ENCODE results near the gene IMP4.
A peak's percentile ranks its signal among the peaks of the same experiment; 100 is the strongest.

Gene IMP4

DNA sequence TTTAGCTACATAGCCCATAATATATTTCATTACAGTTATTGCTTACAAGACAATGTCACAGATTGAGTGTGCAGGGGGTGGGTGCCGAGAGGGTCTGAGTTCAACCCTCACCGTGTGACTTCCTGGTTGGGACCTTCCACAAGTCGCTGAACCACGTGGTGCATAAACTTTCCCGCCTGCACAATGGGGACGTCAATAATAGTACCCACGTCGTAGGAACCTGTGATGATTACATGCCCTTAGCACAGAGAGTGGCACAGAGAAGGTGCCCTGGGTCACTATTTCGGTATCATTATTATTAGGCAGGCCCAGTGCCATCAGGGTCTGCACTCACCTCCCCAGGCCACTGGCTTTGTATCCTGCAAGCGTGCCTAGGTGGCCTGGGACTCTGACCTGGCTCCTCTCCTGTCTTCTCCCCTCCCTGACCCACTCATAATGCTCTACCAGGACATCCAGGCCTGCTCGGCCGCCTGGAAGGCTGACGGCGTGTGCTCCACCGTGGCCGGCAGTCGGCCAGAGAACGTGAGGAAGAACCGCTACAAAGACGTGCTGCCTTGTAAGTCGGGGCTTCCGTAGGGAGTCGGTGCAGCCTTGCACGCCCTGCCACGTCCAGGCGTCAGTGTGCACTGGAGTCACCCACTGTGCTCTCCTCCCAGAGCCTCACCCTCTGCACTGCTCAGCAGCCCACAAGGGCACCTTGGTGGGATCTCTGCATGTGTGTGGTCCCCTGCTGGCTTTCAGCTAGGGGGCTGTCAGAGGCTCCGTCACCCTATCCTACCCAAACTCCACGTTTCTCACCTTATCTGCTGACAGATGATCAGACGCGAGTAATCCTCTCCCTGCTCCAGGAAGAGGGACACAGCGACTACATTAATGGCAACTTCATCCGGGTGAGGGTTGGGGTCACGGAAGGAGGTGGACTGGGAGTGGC is 16.0 kb downstream of the IMP4 start:
- no peak for DNase-seq

DNA sequence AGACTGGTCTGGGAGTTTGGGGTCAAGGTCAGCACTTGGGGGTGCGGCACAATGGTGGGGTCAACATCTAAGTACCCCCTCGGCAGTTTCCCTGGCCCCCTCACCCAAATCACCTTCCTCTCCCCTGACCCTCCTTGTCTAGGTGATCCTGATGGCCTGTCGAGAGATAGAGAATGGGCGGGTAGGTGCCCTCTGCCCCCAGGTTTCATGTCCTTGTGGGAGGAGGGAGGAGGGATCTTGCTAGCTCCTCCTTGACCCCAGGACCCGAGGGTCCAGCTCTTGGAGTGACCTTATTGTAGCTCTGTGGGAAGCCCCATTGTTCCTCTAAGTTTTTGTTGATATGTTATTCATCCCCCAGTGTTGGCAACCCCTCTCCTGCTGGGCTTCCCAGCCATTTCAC is 16.8 kb downstream of the IMP4 start:
- DNase-seq = no peak

DNA sequence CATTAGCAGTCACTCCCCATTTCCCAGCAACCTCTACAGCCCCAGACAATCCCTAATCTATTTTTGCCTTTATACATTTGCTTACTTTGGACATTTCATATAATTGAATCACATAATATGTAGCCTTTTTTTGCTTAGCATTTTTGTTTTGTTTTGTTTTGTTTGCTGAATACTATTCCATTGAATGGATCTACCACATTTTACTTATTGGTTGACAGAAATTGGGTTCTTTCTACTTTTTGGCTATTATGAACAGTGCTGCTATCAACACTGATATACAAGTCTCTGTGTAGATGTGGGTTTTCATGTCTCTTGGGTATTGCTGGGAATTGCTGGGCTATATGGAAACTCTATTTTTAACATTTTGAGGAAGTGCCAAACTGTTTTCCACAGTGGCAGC is 20.8 kb downstream of the IMP4 start:
- no peak for DNase-seq

DNA sequence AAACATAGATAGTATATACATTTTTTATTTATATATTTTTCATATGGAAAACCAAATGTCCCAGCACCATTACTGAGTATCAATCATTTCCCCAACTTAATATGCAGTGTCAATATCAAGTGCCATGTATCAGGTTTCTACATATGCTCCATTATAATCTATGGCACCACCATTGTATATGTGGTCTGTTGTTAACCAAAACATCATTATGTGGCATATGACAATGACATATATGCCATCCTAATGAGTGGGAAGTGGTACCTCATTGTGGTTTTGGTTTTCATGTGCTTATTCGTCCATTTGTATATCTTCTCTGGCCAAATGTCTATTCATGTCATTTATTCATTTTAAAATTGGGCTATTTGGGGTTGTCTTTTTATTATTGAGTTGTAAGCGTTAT is 22.4 kb downstream of the IMP4 start:
- DNase-seq = no peak

DNA sequence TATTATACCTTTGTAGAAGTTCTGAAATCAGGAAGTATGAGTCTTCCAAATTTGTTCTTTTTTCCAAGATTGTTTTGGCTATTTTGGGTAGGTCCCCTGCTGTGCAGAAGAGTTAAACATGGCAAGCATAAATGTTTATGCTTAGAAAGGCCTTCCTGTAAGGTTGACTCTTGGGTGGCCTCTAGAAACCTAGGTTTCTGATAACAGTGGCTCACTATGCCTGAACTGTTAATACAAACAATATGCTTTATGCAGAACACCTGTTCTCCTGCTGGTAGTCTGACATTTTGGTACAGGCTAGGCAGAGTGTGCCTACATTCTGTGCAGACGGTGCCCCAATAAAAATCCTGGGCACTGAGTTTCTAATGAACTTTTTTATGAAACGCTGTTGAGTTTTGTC is 23.3 kb downstream of the IMP4 start:
- no peak for DNase-seq

DNA sequence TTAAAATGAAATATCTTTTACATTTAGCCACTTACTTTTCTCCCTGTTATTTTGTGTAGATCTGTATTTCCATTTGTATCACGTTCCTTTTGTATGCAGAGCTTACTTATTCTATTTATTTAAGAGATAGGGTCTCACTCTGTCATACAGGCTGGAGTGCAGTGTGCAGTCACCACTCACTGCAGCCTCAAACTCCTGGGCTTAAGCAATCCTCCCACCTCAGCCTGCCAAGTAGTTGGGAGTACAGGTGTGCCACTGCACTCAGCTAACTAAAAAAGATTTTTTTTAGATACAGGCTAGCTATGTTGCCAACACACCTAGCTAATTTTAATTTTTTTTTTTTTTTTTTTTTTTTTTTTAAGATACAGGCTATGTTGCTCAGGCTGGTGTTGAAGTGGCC is 24.0 kb downstream of the IMP4 start:
- no peak for DNase-seq

DNA sequence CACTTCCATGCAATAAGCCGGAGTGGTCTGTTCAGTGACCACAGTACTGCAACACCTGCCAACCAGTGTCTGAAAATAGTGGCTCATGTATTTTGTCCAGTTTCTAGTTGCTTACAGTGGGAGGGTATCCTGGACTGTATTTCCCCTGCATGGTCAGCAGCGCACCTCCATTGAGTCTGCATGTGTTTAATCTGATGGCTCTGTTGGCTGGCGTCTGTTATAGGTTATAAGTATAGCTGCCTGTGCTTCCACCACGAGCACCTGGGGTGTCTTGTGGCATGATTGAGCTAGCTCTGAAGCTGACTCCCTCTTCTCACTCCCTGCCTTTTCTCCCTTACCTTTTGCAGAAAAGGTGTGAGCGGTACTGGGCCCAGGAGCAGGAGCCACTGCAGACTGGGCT is 26.1 kb downstream of the IMP4 start:
- no peak for DNase-seq

DNA sequence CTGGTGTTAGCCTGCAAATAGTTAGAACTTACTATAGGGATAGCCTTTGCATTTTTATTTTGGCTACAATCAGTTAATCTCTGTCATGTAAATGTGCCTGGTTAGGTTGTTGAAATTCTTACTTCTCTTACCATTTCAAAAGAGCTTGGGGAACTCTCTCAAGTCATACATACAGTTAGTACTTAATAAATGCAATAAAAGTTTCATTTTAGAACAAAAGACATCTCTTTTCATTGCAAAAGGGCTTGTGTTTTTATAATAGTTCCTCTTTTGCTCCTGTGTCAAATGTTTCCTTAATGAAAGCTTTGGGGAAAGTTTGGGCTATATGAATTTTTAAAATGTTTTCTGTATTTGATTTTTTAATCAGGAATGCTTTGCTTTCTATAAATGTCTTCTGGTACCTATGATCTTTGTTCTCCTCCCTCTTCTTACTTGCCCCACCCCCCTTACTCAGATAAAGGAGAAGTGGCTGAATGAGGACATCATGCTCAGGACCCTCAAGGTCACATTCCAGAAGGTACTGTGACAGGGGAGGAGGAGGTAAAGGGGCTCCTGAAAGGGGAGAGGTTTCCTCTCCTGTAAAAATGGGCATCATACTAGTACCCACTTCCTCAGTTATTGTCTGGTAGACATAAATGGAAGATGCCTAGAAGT is 26.7 kb downstream of the IMP4 start:
- no peak for DNase-seq

DNA sequence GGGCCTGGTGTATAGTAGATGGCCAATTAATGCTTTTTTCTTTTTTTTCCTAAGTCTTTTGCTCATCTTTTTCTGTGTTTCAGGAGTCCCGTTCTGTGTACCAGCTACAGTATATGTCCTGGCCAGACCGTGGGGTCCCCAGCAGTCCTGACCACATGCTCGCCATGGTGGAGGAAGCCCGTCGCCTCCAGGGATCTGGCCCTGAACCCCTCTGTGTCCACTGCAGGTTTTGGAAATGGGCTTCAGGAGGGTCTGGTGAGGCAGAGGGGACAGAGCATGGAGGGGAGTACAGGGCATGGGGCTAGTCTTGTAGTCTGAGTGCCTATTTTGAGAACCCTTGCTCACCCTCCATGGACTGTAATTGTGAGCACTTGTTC is 27.3 kb downstream of the IMP4 start:
- no peak for DNase-seq

DNA sequence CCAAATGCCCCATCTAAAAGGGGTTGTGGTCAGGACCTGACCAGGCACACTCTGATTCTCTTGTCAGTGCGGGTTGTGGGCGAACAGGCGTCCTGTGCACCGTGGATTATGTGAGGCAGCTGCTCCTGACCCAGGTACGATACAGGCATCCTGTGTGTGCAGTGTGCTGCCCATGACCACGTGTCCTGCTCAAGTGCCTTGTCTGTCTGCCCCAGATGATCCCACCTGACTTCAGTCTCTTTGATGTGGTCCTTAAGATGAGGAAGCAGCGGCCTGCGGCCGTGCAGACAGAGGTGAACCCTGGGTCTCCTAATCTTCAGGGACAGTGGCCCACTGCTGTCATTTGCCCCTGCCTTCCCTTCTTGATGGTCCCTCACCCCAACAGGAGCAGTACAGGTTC is 27.8 kb downstream of the IMP4 start:
- DNase-seq = no peak

DNA sequence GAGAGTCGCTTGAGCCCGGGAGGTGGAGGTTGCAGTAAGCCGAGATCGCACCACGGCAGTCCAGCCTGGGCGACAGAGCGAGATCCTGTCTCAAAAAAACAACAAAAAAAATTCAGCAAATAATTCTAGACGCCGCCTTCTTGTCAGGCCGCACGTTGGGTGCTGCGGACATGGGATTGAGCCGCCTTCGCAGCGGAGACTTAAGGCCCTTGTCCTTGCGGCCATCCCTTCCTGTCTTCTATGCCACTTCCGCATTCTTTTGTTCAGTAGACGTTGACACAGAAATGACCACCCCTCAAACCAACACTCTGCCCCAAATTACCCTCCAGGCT is 29.0 kb downstream of the IMP4 start:
- no peak for DNase-seq

DNA sequence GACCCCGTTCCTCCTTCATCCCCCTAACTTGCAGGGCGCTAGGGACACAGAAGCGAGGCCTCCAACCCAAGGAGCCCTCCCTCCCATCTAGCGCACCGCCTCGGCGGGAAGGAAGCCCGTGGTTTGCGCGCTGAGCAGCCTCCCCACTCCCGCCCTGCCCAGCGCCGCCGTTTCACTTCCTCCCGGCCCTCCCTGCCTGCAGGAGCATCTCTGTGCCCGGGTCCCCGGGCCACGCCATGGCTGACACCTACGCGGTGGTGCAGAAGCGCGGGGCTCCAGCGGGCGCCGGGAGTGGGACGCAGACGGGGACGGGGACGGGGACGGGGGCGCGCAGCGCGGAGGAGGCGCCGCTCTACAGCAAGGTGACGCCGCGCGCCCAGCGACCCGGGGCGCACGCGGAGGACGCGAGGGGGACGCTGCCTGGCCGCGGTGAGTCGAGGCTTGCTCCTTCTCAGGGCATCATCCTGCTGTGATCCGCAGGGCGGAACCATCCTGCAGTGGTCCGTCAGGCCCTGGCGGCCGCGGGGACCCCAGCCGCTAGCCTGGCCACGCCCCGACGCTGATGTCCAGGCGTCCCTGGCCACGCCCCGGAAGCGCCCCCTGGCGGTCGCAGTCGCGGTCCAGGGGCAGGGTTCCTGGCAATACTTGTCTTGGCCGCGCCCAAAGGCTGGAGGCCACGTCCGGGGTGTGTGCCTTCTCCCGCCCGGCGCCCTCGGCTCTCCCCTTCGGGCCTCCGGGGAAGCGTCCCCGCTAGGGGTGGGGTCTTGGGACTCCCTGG is 29.5 kb downstream of the IMP4 start:
- DNase-seq = peak; percentile 70

DNA sequence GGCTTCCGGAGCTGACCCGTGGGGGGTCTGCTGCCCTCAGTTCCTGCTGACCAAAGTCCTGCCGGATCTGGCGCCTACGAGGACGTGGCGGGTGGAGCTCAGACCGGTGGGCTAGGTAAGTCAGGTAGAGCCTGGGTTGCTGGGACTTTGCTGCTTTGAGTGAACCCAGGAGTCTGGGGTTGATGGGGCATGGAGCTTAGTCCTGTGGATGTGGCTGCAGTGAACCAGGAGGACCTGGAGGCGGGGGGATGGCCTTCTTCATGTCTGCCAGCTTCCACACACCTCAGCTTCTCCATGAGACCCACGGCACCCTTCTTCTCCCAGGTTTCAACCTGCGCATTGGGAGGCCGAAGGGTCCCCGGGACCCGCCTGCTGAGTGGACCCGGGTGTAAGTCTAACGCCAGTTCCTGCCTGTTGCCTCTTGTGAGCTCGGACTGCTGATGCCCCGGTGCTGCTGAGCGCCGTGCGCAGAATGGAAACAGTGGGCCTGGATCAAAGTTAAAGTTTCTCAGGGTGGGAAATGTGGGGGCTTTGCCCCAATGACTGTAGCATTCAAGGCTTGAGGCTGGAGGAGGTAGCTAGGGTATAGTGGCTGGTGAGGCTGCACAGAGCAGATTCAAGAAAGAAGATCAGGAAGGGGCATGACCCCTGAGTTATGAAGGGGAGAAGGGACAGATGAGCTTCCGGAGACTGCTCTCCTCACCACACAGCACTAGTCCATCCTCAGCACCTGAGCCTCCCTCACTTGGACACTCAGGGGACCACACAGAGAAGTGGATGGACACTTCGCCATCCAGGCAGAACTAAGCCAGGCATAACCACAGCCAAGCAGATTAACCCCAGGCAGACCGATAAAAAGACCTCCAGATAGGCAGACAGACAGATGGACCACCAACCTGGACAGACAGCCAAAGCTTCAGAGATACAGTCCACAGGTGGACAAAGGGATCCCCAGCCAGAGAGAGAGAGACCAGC is 30.4 kb downstream of the IMP4 start:
- no peak for DNase-seq

DNA sequence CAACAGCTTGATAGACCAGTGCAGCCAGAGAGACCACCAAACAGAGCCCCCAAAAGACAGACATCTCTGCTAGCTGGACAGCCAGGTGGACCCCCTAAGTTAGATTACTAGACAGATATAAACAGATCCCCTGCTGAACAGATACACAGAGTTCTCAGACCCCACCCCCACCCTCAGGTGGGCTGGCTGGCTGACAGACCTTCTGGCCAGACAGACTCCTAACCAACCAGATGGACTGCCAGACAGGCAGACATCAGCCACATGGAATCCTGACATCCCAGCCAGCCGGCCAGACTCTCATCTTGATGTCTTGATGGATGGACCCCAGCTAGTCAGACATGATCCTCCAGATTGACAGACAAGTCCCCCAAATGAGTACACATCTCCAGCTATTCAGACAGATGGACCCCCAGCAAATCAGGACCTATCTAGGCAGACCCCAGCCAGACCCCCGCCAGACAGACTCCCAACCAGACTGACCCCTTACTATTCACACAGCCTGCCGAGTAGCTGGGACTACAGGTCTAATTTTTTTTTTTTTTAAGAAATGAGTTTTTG is 31.2 kb downstream of the IMP4 start:
- DNase-seq = no peak

DNA sequence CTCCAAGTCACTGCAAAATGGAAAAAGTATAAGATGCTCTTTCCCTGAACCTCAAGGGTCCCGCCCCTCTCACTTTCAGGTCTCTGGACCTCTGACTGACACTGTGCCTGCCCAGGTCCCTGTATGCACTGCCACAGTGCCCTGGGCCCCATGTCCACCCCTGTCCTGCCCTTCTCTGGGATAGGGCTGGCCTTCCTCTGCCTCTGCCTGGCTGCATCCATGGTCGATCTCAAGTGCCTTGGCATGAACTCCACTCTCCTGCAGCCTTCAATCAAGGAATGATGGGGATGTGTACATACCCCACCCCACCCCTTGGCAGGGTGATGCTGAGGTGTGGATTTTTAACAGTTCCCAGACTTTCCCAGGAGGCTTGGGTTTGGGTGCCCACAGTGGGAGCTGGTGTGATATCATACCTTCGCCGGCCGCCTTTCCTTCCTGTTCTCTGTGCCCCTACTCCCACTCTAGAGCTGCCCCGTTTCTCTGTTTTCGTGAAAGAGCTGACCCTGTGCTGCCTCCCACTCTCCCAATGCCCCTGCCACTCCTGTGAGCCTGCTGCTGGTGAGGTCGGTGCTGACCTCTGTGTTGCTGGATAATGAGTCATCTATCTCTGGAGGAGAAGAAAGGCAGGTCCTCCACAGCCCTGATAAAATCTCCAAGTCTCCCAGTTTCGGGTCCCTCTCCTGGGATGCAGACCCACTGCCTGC is 32.0 kb downstream of the IMP4 start:
- DNase-seq = no peak

DNA sequence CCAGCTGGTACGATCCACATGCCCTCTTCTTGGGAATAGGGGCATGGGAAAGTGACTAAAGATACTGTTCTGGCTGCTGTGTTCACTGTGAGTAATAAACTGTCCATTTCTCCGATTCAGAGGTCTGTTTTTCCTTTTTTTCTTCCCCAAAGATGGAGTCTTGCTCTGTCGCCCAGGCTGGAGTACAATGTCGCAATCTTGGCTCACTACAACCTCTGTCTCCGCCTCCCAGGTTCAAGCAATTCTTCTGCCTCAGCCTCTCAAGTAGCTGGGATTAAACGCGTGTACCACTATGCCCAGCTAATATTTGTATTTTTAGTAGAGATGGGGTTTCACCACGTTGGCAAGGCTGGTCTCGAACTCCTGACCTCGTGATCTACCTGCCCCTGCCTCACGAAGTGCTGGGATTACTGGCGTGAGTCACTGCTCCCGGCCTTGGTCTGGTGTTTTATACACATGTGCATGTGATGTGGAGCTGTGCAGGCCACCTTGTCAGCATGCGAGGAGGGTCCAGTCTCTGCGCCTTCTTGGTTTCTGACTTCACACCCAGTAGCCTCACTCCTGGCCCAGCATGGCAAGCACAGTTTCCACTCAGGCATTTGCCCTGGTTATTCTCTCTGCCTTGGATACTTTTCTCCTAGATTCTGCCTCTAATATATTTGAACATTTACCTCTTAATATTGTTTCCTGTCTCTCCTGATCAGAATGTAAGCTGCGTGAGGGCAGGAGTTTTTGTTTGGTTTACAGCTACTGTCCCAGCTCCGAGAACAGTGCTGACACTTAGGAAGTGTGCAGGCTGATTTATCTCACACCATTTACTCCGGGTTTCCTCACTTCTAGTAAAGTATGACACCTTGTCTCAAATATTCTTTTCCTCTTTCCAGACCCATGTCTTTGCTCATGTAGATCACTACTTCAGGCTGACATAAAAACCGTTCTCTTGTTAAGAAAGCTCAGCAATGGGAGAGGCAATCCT is 32.9 kb downstream of the IMP4 start:
- DNase-seq = no peak

DNA sequence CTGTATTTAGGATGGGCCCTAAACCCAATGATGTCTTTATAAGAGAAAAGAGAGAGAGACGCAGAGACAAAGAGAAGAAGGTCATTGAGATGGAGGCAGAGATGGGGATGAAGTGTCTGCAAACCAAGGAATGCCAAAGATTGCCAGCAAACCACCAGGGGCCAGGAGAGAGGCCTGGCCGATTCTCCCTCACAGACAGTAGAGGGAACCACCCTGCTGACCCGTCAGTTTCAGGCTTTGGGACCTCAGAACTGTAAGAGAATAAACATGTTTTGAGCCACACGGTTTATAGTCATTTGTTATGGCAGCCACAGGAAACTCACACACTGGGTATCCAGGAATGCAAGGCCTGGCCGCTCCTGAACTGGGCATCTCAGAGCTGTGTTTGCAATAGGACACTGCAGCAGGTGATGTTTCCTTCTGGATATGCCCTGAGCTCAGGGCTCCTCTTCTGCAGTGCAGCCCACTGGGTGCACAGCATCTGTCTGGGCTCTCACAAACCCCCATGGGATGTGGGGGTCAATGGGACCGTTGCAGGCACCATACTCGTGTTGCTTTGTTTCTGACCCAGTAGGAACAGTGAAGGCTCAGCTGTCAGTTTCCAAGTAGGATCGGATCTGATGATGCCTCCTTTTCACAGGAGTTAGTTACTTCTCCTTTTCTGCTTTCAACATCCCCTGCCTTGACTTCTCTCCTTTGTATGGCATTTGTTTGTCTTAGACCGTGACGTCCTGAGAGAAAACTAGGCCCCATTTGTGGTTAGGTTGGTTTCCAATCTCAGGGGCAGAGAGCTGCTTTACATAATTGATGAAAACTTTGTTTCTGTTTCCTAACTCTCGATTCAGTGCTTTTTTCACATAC is 34.0 kb downstream of the IMP4 start:
- no peak for DNase-seq

DNA sequence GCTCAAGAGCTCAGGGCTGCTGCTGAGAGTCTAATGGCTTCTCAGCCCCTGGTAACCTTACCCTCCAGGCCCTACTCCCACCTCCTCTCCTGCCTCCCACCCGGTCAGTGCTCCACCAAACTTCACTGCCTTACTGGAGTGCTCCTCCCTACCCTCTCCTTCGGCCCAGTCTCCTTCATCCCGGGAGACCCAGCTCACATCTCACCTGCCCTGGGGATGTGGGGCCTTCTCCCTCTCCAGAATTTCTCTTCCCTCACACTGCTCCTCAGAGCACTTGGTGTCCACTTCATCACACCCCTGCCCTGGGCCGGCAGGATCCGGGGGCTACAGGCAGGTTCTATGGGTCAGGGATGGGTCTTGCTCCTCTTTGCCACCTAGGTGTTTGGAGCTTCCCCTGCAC is 34.8 kb downstream of the IMP4 start:
- no peak for DNase-seq

DNA sequence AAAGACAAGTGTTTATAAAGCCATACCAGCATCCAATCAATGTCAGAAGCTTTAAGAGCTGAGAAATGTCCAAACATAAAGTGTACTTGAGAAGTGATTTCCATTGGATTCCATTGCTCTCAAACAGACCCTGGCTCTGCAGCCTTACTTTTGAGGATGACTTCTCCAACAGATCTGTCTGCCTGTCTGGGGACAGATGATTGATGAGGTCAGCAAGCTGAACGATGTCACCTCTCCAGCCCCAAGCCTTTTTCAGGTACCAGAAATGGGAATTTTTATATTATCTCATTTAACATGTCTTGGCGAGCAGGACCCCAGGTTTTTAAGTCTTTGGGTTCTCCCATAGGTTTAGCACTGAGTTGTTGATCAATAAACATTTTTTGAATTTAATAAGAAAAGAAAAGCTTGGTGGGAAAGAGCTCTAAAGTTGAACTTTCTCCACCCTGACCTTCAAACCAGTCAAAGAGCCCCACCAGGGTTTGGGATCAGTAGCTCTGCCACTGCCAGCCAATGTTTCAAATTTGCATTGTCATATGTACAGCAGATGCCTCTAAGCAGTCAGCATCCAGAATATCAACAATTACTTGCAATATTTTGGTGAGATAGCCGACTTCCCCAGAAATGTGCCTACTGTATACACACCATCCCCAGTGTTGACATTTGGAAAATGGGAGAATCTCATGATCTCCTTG is 35.7 kb downstream of the IMP4 start:
- DNase-seq = no peak
